HL-60 (cell line): ENCODE data around the gene COG2.

Experiments used
- CTCF ChIP-seq: IDR thresholded peaks from one replicate; pipeline ENCODE4 v1.5.1; 2011; ENCODE audit warnings: low read length, control low read depth, inconsistent platforms; ENCODE audit not compliant: insufficient read depth
- POLR2AphosphoS5 ChIP-seq: IDR thresholded peaks from 2 replicates; pipeline ENCODE4 v1.6.1; 2012; ENCODE audit warnings: low read depth
- SPI1 ChIP-seq: IDR thresholded peaks from 2 replicates; pipeline ENCODE4 v1.6.1; 2012; ENCODE audit warnings: low read depth, mild to moderate bottlenecking, borderline replicate concordance

- TF ChIP-seq POLR2AphosphoS5 (no peak), CTCF (no peak), SPI1 (no peak)
These were observed 16.4 kb downstream of the COG2 start for GRCh38 chr1:230658691-230659090.
